Raji (cell line): Measurements from ENCODE around the gene LRRC2.

Source experiments
- POLR2A ChIP-seq: IDR thresholded peaks from 2 replicates; pipeline ENCODE4 v1.6.1; 2011; ENCODE audit warnings: low read depth, low read length, control low read depth; ENCODE audit not compliant: insufficient read depth

Gene LRRC2

GRCh38 chr3:46571684-46572083, 5.6 kb upstream of the LRRC2 start:
- no peak for TF ChIP-seq POLR2A

GRCh38 chr3:46565607-46566039, 479 bp downstream of the LRRC2 start:
- no peak for TF ChIP-seq POLR2A

- TF ChIP-seq POLR2A = no peak
Measured at GRCh38 chr3:46565077-46565476, 1.0 kb downstream of the LRRC2 start.

DNA sequence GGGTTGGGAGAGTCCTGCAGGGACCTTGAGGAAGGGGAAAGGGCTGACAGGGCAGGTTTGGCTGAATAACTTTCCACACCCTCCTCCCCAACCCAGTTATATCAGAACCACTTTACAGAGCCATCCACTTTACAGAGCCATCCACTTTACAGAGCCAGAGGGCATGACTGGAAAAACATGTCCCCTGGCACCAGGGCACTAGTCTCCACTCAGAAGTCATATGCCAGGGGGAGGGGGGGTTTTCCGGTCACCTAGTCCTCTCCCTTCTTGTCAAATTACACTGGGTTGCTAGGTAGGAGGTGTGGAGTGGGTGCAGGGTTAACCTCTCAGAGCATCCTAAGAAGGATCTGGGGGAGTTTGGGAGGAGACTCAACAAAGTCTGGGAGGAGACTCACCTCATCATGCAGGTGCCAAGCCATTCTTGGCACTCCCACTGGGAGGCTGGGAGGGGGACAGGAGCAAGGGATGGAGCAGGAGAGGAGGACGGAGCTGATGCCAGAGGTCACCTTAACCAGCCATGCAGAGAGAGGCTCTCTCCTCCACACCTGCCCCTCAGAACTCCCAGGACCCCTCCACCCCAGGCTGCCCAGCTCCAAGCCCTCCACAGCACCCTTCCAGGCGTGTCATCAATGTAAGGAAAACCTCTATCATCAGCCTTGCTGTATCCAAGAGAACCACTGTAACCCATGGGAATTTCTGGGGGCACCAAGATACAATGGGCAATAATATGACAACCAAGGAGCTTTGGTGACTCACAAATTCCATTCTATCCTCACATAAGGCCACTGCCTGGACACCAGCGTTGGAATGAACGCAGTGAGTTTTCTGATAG, 1.7 kb downstream of the LRRC2 start:
- no peak for TF ChIP-seq POLR2A

- no peak for TF ChIP-seq POLR2A
Measured at GRCh38 chr3:46561951-46562350, 4.2 kb downstream of the LRRC2 start.

DNA sequence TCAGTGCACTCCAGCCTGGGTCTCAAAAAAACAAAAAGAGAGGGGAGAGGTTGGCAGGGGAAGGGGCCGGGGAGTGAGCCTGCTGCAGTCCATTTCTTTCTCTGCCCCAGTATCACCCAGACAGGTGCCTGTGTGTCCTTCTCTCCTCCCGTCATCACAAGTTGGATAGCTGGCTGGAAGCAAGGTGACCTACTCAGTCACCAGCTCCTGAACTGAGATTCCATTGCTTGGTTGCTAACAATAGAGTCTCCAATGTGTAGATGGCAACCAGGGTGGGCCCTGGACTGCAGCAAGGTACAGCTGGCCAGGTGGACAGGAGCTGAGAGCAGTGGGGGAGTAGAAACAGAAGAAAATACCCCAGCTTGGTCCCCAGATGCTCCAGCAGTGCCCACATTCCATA, 4.6 kb downstream of the LRRC2 start:
- TF ChIP-seq POLR2A = no peak

DNA sequence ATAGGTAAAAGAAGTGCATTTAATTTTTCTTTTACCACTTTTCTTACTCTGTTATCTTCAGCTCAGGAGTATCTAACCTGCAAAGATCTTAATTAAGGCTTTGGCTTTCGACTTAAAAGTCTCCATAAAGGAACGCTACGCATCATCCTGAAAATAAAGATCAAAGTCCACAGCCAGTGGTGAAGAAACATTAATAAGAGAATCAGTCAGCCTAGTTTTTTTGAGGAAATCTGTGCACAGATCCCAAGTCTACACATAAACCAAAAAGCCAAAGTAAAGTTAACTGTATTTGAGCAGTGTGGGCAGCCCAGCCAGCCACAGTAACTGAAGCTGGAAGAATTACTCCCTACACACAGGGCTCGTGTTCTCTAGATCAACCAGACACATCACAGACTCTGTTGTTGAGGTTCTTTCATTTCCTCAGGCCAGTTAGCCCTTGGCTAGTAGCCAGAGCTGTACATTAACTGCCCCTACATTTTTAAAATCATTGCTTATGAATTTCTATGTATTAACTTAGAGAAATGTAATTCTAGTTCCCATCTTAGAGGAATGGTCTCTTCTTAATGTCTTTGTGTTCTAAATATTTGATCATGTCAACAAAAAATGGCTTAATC, 6.9 kb downstream of the LRRC2 start:
- TF ChIP-seq POLR2A = no peak

DNA sequence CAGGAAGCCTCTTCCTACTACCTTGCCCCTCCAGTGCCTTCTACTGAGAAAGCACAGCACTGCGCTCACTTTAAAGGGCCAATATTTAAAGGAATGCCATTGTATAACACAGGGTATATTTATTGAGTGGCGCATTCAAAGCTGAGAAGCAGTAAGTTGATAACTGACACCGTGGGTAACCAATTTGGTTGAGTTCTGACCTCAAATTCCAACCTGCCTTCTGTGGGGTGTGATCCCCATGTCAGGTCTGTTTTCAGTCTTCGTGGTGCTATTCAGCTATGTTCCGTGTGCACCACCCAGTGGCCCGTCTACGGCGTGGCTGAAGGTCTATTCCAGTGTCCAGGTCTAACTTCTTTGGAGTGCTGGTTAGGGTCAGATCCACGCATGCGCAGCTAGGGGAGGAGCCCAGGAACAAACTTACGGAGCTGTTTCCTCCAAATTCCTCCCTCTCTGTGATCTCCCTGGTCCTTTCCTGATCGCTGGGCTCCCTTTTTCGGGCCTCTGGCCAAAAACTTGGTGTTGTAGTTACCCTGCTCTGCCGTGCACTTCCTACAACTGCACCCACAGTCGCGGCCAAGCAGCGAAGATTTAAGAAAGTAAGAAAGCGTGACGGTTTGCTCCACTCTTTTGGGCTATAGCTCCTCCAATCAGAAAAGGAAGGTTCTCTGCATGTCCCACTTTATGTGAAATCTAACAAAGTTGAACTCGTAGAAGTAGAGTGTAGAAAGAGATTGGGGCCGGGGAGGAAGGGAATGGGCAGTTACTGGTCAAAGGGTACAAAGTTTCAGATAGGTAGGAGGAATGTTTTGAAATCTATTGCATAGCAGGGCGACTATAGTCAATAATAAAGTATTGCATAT, 7.7 kb downstream of the LRRC2 start:
- peak; percentile 48 for TF ChIP-seq POLR2A

DNA sequence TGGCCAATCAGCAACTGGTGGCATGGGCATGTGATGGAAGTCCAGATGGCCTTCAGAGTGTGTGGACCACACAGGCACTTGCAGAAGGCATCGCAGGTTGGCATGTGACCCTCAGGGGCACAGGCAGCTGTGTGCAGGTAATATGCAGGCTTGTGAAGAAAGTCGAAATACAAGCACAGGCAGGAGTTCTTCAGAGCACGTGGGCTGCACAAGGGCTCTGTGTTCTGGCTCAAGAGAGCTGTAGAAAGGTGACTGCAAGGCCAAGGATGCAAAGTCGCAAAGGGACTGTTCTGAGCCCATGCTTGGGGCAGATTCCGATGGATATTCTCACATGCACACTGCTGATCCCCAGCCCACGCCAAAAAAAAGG, 8.3 kb downstream of the LRRC2 start:
- no peak for TF ChIP-seq POLR2A

DNA sequence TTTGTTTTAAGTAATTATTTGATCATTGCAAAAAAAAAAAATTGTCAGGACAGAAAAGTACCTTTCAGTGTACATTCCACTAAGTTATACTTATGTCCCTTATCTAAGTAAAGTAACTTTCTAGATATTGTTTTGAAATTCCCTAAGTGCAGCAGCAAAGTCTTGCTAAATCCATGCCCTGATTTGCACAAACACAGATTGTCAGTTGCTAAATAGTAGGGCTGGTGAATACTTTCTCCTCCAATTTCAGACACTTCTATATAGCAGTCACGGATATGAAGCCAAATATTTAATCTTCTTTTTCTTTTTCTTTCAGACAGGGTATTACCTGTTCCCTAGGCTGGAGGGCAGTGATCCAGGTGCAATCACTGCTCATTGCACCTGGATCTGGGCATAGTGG, 12.9 kb downstream of the LRRC2 start:
- TF ChIP-seq POLR2A = no peak

- TF ChIP-seq POLR2A = no peak
Measured at GRCh38 chr3:46552538-46552937, 13.6 kb downstream of the LRRC2 start.

GRCh38 chr3:46551615-46552014, 14.5 kb downstream of the LRRC2 start:
- TF ChIP-seq POLR2A = no peak

DNA sequence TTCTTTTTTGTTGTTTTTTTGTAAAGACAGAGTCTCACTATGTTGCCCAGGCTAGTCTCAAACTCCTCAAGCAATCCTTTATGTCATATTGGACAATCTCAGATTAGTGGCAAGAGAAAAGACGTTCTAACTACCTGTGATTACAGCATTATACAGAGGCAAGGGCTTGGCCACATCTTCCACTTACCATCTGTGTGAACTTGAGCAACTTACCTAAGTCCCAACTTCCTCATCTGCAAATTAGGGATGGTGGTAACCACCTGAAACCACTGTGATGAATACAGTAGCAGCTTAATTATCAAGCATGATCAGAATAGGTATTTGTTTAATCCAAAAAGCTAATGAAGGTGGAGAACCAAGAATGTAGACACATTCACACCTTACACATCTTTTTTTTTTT, 16.1 kb downstream of the LRRC2 start:
- TF ChIP-seq POLR2A = no peak

- TF ChIP-seq POLR2A = no peak
Measured at GRCh38 chr3:46549408-46549904, 16.6 kb downstream of the LRRC2 start.

DNA sequence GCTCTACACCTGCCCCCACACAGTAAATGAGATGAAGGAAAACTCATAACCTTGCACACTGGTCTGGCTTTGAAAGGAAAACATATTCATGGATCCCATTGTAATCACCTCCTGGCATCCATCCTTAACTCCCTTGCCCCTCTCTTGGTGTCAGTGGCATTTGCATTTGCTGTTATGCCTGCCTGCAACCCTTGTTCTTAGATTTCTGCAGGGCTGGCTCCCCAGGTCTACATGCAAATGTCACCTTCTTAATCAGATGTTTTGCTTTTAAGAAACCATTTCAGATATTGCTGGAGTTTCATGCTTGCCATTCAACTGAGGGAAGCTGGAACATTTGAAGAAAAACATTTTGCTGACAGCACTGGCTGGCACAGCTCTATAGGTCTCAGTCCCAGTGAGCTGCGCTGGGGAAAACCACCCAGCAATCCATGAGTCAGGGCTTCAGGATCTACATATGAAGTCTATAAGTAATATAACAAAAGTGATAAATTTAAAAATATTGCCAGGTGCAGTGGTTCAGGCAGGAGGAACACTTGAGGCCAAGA, 19.1 kb downstream of the LRRC2 start:
- peak; percentile 43; the same call in 1 of the 2 replicates for TF ChIP-seq POLR2A
